Activated CD8-positive, alpha-beta memory T cell treated with anti-CD3 and anti-CD28 coated beads, Interleukin-2, amount 50 U/mL, for 48 hours (primary cell): ENCODE measurements around the gene RBM39.

ENCODE experiments used
- DNase-seq: peaks from one replicate; pipeline ENCODE4 v3.0.0-alpha.2; 2020

RBM39 gene

DNA sequence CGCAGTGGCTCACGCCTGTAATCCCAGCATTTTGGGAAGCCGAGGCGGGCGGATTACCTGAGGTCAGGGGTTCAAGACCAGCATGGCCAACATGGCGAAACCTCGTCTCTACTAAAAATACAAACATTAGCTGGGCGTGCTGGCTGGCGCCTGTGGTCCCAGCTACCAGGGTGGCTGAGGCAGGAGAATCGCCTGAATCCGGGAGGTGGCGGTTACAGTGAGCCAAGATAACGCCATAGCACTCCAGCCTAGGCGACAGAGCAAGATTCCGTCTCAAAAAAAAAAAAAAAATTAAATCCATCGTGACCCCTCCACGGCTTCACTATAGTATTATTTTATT, 76.1 kb downstream of the RBM39 start:
- no peak for DNase-seq

- DNase-seq: peak; percentile 96
Measured at GRCh38 chr20:35664466-35665206, 77.4 kb downstream of the RBM39 start, which contains the start of the genes CPNE1 and RBM12. CPNE1 (minus strand) TSS chr20:35664900; CDS start chr20:35632923, 31,977 bp downstream. RBM12 (minus strand) TSS chr20:35664900; CDS start chr20:35655322, 9,578 bp downstream.

GRCh38 chr20:35663516-35664465, 78.3 kb downstream of the RBM39 start:
- peak; percentile 80 for DNase-seq

DNA sequence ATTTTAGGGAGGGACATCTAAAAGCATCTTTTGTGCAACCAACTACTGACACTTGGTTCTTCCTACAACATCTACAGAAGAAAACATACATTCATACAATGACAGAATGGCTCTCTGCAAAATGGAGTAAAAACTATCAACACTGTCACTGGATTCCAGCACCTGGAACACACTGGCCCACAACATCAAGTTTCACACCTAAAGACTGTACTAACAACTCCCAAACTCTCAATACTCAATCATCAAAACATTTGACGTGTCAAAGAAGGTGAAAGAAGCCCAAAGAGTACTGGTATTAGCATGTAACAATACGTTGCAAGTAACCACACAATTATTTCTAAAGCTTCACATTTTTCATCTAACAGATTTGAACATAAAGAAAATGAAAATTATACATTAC, 79.5 kb downstream of the RBM39 start:
- no peak for DNase-seq

DNA sequence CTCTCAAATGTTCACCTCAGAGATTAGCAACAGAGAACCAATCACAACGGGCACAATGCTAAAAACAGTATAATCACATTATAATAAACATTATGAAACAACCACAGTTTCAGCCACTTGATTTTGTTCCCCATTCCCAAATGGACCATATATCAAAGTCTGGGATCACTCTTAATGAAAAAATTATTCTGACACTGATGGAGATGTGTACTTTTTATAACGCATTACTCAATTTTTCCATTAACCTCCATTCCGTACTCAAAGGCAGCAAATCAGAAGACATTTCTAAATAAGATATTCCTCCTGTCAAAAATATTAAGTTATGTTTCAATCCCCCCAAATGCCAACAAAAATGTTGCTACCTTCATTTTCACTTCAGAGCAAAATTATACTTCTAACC, 80.2 kb downstream of the RBM39 start:
- DNase-seq: no peak

DNA sequence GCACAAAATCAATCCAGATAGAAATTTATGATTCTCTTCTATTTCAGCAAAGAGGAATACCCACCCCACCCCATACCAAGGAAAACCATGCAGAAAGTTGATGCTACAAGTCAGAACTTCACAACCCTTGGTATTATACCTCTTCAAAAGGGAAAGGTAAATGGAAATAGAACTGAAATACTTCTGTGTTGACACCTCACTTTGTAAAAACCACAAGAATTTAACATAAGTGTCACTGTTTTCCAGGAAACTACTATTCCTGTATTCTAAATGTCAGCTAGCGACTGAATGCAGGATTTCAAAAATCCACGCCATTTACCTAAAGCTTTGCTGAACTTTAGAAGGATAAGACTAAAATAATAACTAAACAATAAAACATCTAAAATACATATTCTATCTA, 81.0 kb downstream of the RBM39 start:
- DNase-seq: no peak

- DNase-seq: no peak
Measured at GRCh38 chr20:35660122-35660937, 81.7 kb downstream of the RBM39 start.

- DNase-seq: no peak
Measured at GRCh38 chr20:35657271-35657670, 84.8 kb downstream of the RBM39 start.

DNA sequence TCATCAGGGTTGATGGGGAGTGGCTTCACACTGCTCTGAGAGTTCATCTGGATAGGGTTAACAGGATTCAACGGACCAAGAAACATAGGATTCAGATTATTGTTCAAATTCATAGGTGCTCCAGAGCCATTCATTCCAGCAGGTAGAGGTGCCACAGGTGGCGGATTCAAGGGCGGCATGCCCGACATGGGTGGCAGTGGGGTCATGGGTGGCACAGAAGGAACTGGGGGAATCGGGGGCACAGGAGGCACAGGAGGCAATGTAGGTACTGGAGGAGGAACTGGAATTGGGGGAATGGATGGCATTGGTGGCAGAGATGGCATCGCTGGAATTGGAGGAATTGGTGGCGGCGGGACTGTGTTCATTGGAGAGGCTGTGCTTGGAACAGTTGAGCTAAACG, 87.6 kb downstream of the RBM39 start:
- no peak for DNase-seq

DNA sequence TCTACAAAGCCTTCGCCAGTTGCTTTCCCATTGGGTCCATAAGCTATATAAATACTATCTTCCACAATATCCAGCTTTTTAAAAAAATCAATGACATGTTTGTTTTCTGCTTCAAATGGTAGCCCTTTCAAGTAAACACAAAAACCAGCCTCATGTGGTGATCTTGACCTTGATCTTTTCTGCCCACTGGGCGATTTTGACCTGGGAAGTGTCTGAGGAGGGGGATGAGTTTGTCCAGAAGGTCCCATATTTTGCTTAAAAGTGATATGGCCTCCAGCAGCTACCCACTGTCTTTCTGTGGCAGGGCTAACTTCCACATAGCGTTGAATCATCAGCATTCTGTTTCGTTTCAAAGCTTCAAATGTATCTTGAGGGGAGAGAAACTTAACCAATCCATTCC, 88.2 kb downstream of the RBM39 start:
- DNase-seq: no peak
